Measurements from ENCODE around the gene LRRFIP1.

GRCh38 chr2:237772513-237772912, 145.1 kb downstream of the LRRFIP1 start:
- TF ChIP-seq EZH2 (IDR thresholded peaks at IDR 0.05; ENCODE audit: borderline replicate concordance, insufficient read depth, low read length, poor library complexity, severe bottlenecking) (no peak), TAF1 (IDR thresholded peaks at IDR 0.05; ENCODE audit: low read depth) (no peak), EP300 (conservative IDR thresholded peaks at IDR 0.05; ENCODE audit: poor library complexity, severe bottlenecking) (no peak), CTCF (IDR thresholded peaks at IDR 0.05; ENCODE audit: poor library complexity, severe bottlenecking) (no peak), RAD21 (conservative IDR thresholded peaks at IDR 0.05) (no peak), POLR2AphosphoS5 (IDR thresholded peaks at IDR 0.05) (no peak), MXI1 (conservative IDR thresholded peaks at IDR 0.05; ENCODE audit: poor library complexity, severe bottlenecking) (no peak), SMC3 (conservative IDR thresholded peaks at IDR 0.05; ENCODE audit: poor library complexity) (no peak)
- TF ChIP-seq, protein P1, sequence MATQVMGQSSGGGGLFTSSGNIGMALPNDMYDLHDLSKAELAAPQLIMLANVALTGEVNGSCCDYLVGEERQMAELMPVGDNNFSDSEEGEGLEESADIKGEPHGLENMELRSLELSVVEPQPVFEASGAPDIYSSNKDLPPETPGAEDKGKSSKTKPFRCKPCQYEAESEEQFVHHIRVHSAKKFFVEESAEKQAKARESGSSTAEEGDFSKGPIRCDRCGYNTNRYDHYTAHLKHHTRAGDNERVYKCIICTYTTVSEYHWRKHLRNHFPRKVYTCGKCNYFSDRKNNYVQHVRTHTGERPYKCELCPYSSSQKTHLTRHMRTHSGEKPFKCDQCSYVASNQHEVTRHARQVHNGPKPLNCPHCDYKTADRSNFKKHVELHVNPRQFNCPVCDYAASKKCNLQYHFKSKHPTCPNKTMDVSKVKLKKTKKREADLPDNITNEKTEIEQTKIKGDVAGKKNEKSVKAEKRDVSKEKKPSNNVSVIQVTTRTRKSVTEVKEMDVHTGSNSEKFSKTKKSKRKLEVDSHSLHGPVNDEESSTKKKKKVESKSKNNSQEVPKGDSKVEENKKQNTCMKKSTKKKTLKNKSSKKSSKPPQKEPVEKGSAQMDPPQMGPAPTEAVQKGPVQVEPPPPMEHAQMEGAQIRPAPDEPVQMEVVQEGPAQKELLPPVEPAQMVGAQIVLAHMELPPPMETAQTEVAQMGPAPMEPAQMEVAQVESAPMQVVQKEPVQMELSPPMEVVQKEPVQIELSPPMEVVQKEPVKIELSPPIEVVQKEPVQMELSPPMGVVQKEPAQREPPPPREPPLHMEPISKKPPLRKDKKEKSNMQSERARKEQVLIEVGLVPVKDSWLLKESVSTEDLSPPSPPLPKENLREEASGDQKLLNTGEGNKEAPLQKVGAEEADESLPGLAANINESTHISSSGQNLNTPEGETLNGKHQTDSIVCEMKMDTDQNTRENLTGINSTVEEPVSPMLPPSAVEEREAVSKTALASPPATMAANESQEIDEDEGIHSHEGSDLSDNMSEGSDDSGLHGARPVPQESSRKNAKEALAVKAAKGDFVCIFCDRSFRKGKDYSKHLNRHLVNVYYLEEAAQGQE (IDR thresholded peaks at IDR 0.05; ENCODE audit: borderline replicate concordance) = no peak
